ENCODE measurements around the gene FOXP1.

- TF ChIP-seq CTCF (IDR thresholded peaks at IDR 0.05; ENCODE audit: low read length) = no peak
- no peak for TF ChIP-seq EZH2 (IDR thresholded peaks at IDR 0.05; ENCODE audit: borderline replicate concordance, low read length)
Observed at GRCh38 chr3:71530903-71531530, 52.5 kb downstream of the FOXP1 start.
